GM18867 (cell line): ENCODE results near the gene SFXN1.
"Not testable (repeated sequence)": the region's sequence is repeated elsewhere in the genome, so short reads cannot be mapped to it uniquely, and the experiment has no call there.

Source experiments
- ATAC-seq: cut with Tn5 transposase; IDR thresholded peaks from one replicate; pipeline ENCODE4 v1.9.1; 2021; ENCODE audit warnings: mild to moderate bottlenecking, moderate library complexity; ENCODE audit not compliant: unreplicated experiment

The SFXN1 gene

DNA sequence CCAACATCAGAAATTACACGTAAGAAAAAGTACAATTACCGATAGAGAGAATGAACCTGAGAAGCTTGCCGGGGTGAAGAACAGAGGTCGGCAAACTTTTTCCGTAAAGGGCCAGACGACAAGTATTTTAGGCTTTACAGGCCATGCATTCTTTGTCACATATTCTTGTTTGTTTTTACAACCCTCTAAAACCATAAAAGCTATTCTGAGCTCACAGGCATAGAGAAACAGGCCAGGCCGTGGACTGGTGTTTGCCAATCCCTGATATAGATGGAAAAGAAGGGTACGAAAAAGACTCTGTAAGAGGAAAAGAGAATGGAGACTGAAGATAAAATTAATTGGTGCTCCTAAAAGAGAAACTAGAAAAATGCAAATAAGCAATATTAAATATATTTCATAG is 15.4 kb downstream of the SFXN1 start:
- ATAC-seq: no peak

DNA sequence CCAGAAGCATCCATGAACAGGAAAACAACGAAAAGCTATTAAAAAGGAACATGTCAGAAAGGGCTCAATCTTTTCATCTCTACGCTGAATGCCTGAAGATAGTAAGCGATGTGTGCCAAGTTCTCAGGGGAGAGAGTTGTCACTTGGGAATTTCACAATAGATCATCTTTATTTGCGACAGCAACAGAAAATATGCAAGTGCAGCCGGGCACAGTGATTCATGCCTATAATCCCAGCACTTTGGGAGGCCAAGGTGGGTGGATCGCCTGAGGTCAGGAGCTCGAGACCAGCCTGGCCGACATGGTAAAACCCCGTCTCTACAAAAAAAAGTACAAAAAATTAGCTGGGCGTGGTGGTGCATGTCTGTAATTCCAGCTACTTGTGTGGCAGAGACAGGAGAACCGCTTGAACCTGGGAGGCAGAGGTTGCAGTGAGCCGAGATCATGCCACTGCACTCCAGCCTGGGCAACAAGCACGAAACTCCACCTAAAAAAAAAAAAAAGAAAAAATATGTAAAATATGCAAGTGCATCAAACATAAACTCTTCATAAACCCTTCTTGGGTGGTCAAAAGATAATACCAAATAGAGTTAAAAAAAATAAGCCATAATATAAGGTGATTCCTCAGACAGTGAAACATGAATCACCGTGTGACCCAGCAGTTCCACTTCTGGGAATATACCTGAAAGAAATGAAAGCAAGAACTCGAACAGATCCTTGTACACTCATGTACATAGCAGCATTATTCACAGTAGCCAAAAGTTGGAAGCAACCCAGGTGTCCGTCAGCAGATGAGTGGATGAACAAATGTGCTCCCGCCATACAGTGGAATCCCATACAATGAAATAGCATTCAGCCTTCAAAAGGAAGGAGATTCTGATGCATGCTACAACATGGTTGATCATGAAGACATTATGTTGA is 16.2 kb downstream of the SFXN1 start:
- no peak for ATAC-seq

DNA sequence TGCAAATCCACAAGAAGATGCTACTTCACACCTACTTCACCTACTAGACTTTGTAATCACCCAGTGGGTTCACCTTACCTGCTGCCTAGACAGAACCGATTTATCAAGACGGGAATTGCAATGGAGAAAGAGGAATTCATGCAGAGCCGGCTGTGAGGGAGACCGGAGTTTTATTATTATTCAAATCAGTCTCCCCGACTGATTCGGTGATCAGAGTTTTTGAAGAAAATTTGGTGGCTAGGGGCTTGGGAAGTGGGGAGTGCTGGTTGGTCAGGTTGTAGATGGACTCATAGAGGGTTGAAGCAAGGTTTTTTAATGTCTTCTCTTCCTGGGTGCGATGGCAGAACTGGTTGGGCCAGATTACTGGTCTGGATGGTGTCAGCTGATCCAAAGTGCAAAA is 23.4 kb downstream of the SFXN1 start:
- ATAC-seq: no peak

DNA sequence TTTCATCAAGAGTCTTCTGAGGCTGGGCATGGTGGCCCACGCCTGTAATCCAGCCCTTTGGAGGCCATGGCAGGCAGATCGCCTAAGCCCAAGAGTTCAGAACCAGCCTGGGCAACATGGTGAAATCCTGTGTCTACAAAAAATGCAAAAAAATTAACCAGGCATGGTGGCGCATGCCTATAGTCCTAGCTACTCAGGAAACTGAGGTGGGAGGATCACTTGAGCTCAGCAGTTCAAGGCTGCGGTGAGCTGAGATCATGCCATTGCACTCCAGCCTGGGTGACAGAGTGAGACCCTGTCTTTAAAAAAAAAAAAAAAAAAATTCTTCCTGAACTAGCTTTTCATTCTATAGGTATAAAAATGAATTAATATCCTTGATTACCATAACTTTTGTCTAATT is 29.3 kb downstream of the SFXN1 start:
- ATAC-seq: not testable (repeated sequence)

DNA sequence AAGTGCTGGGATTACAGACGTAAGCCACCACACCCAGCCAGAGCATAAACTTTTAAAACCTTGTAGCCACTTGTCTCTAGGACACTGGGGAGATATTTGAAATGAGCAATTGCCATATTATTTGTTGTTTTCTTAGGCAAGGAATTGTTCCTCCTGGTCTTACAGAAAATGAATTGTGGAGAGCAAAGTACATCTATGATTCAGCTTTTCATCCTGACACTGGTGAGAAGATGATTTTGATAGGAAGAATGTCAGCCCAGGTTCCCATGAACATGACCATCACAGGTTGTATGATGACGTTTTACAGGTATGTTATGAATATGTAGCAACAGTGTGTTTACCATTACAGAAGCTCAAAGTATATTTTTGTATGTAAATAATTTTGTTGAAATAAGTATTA is 30.5 kb downstream of the SFXN1 start:
- ATAC-seq: no peak

DNA sequence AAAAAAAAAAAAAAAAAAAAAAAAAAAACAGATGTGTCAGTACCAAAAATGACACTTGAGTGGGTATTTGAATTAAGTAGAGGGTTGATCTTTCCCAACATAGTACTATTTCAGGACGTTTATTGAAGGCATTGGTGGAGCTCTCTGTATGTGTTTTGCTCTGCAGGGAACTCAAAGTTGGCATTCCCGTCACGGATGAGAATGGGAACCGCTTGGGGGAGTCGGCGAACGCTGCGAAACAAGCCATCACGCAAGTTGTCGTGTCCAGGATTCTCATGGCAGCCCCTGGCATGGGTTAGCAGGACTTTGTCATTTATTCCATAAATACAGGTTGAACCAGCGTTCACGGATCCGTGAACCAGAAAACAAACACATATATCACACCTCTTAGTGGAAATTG is 34.9 kb downstream of the SFXN1 start:
- ATAC-seq: no peak

DNA sequence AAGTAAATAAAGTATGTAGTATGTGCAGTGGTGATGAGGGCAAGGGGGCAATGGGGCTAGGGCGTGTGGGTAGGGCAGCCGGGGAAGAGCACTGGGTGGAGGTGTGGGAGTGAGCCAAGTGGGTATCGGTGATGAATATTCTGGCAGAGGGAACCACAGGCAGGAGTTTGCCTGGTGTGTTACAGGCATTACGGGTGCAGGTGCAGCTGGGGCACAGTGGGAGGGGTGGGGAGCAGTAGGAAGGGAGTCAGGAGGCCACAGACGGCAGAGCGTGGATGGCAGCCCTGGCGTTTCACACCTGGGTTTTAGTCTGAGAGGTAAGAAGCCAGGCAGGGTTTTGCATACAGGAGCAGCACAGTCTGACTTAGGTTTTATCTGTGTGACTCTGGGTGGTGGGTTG is 35.4 kb downstream of the SFXN1 start:
- no peak for ATAC-seq

DNA sequence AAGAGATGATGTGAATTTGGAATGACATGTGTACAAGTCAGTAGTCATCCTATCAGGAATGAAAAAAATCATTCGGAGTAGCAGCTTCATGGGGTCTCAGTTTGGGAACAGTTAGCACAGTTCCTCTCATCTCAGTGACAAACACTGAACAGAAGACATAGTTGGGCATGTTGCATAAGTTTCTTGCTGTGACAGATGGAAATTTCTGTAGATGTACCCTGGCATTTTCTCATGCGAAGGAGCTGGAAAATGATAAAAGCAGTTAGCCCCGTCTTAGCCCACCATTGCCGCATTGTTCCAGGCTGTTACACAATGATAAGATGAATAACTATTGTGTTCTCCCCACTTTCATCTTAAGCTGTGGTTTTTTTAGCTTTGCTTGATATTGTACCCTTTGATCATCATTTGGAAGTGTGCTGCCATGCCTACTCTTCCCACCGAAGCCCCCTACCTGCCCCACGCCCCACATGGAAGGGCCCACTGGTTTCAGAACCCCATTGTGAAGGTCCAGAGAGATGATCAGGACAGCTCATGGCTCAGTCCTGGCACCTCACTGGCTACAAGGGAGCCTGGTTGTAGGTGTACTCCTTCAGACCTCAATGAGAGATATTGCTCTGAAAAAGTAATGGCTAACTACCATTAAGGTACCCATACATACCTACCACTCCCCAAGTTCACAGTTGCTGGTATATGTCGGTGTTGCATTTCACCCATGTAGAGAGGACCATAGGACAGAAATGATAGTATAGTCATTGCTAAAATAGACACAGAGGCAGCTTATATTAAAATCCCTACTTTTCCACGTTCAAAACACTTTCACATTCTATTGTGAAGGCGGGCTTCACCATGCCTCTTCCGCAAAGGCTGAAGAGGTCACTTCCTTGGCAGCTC is 38.8 kb downstream of the SFXN1 start:
- ATAC-seq: no peak

DNA sequence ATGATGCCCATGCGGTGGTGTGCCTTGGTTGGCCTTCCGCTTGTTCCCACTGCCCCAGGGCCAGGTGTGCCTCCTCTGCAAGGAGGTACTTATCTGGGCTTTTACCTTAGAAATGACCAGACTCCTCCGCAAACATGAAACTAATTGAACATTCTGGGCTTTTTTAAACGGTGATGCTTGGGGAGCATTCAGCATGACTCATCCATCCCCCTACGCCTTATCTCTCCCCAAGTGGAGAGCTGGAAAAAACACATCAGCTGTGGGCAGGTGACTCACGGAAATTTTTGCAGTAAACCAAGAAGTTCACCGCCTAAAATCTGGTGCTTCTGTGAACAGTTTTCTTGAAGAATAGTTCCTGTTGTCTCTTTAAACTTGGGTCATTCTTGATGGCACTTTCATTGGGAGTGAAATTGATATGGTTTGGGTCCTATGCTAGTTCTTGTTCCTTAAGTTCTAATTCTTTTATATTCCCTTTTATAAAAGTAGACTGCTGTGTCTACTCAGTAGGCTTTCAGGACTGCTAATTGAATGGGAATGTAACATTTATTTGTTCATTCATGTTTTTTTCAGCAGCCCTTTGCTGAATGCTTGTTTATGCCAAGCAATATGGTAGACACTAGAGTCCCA is 39.6 kb downstream of the SFXN1 start:
- no peak for ATAC-seq

DNA sequence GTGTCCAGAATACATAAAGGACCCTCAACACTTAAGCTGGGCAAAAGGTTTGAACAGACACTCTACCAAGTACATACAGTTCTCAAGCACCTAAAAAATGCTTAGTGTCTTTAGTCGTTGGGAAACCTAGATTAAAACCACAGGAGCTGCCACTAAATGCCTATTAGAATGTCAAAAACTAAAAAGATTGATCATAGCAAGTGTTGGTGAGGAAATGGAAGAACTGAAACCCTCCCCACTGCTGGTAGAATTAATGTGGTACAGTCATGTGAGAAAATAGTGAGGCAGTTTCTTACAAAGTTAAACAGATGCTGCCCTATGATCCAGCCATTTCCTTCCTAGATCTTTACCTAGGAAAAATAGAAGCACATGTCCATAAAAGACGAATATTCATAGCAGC is 40.6 kb downstream of the SFXN1 start:
- no peak for ATAC-seq

DNA sequence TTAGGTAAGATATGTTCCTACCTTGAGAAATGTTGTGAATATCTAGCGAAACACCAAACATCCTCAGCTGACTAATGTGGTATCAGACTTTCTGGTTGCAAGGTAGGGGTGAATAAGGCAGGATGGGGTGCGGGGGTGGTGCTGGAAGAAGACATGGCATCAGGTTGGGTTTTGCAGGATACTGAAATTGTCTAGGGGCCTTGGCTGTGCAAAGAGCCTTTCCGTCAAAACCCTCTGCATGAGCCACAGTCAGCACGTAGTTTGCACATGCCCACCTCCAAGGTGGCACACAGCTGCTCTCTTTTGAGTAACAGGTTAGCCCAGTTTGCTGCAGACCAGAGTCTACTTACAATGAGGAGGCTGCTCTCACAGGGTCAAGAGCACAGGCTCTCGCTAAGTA is 42.0 kb downstream of the SFXN1 start:
- no peak for ATAC-seq

DNA sequence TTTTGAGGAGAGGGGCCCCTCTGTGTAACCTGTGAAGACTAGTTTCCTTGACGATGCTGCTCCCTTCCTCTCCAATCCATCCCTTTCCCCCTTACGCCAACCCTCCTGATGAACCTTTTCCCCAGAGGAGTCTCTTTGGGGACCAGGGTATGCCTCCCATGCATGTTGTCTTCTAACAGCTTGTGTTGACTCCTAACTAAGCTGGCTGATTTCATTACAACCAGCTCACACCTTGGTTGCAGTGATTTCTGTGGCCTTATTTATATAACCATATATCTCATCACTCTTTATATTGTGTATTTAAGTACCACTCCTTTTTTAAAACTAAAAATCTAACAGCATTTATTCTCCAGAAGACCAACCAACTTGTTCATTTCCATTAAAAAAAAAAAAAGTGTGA is 42.5 kb downstream of the SFXN1 start:
- no peak for ATAC-seq

DNA sequence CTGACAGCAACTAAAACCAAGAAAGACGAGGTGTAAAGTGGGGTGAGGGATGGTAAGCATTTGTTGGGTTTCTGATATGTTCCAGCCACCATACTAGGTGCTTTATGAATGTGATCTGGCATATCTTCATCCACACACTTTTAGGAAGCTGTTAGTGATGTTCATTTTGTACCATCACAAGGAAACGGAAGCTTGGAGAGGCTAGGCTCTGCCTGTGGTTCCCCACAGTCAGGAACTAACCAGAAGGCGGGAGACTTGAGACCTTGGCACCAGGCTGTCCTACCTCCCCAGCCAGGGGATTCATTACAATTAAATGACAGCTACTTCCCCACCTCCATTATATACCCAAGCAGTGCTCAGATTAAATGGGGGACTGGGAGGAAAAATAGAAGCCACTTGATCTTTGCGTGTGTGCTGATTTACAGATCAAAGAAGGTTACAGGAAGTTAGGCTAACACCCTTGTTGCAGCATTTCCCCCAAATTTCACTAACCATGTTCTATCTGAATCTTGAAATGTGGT is 43.0 kb downstream of the SFXN1 start:
- no peak for ATAC-seq

DNA sequence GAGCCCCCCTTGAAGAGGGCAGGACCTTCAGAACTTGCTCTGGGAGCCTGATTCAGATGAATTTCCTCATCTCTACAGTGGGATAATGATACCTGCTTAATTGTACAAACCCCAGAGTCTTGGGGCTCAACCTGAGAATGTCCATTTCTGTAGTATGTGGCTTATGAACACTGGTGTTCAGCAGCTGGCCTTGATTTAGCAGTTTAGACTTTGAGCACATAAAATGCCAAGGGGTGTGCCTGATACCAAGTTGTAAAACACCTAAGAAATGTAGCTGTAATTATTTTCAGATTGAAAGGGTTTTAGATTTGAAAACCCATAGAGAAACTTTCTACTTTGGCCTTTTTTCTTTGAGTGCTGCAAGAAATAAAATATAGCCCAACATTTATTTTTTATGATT is 44.9 kb downstream of the SFXN1 start:
- no peak for ATAC-seq

DNA sequence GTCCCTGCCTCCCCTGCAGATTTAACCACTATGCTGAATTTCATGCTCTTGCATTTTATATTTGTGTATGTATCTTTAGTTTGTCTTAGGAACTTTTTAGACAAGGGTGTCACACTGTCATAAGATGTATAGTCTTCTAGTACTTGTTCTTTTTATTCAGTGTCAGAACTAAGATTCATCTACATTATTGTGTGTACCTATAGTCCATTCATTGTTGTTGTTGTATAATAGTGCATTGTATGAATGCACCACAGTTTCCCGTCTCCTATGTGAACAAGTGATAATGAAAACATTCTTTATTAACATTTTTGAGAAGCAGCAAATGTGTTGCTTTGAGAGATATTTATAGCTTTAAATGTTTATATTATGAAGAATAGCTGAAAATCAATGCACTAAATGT is 45.9 kb downstream of the SFXN1 start:
- ATAC-seq: no peak

DNA sequence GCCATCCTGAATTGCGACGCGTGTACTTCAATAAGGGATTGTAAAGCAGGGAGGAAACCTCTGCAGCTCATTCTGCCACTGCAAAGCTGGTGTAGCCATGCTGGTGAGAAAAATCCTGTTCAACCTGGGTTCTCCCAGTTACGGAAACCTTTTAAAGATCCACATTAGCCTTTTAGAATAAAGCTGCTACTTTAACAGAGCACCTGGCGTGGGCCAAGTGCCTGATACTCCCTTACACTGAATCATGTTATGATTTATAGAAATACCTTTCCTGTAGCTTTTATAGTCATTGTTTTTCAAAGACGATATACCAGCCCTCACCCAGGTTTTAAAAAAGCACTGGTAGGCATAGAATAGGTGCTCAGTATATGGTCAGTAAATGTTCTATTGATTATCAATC is 48.3 kb downstream of the SFXN1 start:
- no peak for ATAC-seq

DNA sequence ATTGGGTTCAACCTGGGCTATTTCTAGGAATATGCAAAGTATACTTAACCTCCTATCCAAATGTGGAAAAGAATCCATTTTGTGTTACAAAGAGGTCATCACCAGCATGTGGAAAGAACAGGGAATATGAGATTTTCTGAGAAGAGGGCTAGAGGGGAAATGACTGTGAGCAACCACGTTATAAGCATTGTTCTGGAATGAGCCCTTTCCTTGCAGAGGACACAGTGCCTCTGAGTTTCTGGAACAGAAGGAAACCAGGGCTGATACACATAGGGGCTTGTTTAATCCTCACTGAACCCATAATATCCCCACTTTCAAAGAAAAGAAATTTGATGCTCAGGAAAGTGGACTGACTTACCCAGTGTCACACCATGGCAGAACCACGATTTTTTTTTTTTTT is 53.0 kb downstream of the SFXN1 start:
- ATAC-seq: no peak

DNA sequence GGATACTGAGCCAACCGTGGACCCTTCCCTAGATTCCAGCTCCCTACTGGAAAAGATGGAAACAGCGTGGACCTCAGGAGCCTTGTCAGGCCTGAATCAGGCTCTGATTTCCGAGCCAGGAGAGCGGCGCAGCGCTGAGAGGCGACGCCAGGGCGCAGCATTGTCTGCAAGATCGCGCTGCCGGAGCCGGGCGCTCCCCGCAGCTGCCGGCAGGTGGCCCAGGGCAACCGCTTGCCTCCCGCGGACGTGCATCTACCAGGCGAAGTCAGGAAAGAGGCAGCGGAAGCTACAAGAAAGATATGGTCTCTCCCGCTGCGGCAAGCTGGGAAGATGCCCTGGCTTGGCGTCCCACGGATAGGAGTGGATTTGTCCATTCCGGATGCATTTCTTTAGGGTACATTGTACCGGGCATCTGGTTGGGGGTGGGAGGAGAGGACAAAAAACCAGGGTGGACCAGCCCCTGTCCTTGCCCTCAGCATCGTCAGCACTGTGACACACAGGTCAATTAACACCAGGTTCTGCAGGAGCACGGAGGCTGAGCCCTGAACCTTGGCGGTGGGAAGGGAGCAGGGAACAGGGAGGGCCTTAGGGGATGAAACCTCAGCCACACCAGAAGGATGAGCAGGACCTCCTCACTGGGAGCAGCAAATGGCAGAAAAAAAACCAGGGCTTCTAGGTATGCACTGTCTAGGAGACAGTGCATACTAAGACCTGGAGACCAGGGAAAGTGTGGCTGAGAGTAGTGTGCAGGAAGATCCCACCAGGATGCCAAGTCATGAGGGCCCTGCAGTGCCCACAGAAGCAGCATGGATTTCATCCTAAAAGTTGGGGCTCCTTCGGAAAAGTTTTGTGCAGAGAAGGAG is 55.9 kb downstream of the SFXN1 start:
- peak; percentile 90 for ATAC-seq

DNA sequence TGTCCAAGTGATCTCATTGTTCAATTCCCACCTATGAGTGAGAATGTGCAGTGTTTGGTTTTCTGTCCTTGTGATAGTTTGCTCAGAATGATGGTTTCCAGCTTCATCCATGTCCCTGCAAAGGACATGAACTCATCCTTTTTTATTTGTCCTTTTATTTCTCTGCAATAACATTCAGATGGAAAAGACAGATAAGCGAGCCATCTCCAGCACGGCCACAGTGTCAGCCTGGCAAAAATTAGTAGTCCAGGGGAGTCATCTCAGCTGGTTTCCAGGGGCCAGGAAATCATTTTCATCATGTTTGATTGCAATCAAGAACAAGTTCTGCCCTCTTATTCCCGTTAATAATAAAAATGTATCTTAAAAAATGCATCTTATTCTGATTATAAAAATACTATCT is 57.0 kb downstream of the SFXN1 start:
- not testable (repeated sequence) for ATAC-seq

DNA sequence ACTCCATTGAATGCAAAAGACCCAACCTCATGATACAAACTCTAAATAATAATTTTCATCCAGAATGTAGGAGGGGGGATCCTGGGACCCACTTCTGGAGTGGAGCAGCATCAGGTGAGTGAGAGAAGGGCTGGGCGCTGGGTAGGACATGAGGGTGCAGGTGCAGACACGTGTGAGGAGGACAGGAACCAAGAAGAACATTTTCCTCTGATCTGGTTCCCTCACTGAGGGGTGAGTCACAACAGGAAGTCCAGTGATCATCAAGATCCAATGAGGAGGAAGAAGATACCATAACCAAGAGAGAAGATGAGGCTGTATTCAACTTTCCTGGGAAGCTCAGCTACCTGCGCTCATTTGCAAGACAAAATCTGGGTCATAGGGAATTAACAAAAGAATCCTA is 57.4 kb downstream of the SFXN1 start:
- no peak for ATAC-seq
